Stimulated activated naive CD8-positive, alpha-beta T cell treated with anti-CD3 and anti-CD28 coated beads, Interleukin-15, Interleukin-2, amounts not matched to agents 100 U/mL and 50 U/mL, for 24 hours (primary cell): ENCODE data around the gene HS3ST3B1.
A peak's percentile ranks its signal among the peaks of the same experiment; 100 is the strongest.

Experiments used
- ATAC-seq: fragments of 150-1000 bp; cut with Tn5 transposase; one replicate; pipeline ENCODE4 v1.10.0; 2021
- DNase-seq: peaks from one replicate; pipeline ENCODE4 v3.0.0; 2021

The HS3ST3B1 gene

GRCh38 chr17:14354807-14355206 is 53.9 kb downstream of the HS3ST3B1 start:
- ATAC-seq (no peak), DNase-seq (no peak)

GRCh38 chr17:14355556-14355955 is 54.7 kb downstream of the HS3ST3B1 start:
- ATAC-seq, result no peak
- no peak for DNase-seq

GRCh38 chr17:14359163-14360020 is 58.5 kb downstream of the HS3ST3B1 start:
- peak; percentile 99 for ATAC-seq
- DNase-seq, result peak; percentile 70

- DNase-seq, result no peak
- ATAC-seq, result no peak
Observed at GRCh38 chr17:14360856-14361255, 60.0 kb downstream of the HS3ST3B1 start.

- DNase-seq, result no peak
- no peak for ATAC-seq
Observed at GRCh38 chr17:14361470-14361869, 60.6 kb downstream of the HS3ST3B1 start.

GRCh38 chr17:14361945-14362508 is 61.1 kb downstream of the HS3ST3B1 start:
- ATAC-seq (no peak), DNase-seq (no peak)

- ATAC-seq (no peak), DNase-seq (no peak)
Observed at GRCh38 chr17:14366199-14366598, 65.3 kb downstream of the HS3ST3B1 start.

- ATAC-seq (no peak), DNase-seq (no peak)
Observed at GRCh38 chr17:14372461-14372860, 71.6 kb downstream of the HS3ST3B1 start.

GRCh38 chr17:14372905-14373613 is 72.2 kb downstream of the HS3ST3B1 start:
- no peak for DNase-seq
- ATAC-seq, result no peak

GRCh38 chr17:14373614-14374259 is 72.9 kb downstream of the HS3ST3B1 start:
- ATAC-seq (no peak), DNase-seq (no peak)

GRCh38 chr17:14374268-14374667 is 73.4 kb downstream of the HS3ST3B1 start:
- no peak for ATAC-seq
- DNase-seq, result no peak

GRCh38 chr17:14376666-14377065 is 75.8 kb downstream of the HS3ST3B1 start:
- ATAC-seq (no peak), DNase-seq (no peak)

GRCh38 chr17:14381606-14382005 is 80.7 kb downstream of the HS3ST3B1 start:
- DNase-seq, result no peak
- no peak for ATAC-seq

- ATAC-seq (no peak), DNase-seq (no peak)
Observed at GRCh38 chr17:14387036-14387435, 86.2 kb downstream of the HS3ST3B1 start.

- DNase-seq (no peak), ATAC-seq (no peak)
Observed at GRCh38 chr17:14389681-14390080, 88.8 kb downstream of the HS3ST3B1 start.

- no peak for ATAC-seq
- DNase-seq, result no peak
Observed at GRCh38 chr17:14393723-14394122, 92.8 kb downstream of the HS3ST3B1 start.

- no peak for DNase-seq
- no peak for ATAC-seq
Observed at GRCh38 chr17:14395255-14395654, 94.4 kb downstream of the HS3ST3B1 start.

- no peak for DNase-seq
- ATAC-seq, result no peak
Observed at GRCh38 chr17:14396547-14396946, 95.7 kb downstream of the HS3ST3B1 start.

GRCh38 chr17:14398766-14399165 is 97.9 kb downstream of the HS3ST3B1 start:
- DNase-seq (no peak), ATAC-seq (no peak)
